ENCODE data around the gene SLC22A12. TPM values are rescaled to one million over a fixed set of nuclear protein-coding genes. Genes with fewer than 3 reads are reported as not detected.

The SLC22A12 gene
- under 1 TPM in 2 of 3 donors, not detected in 1; 0.02 to 0.09 TPM for polyA plus RNA-seq

DNA sequence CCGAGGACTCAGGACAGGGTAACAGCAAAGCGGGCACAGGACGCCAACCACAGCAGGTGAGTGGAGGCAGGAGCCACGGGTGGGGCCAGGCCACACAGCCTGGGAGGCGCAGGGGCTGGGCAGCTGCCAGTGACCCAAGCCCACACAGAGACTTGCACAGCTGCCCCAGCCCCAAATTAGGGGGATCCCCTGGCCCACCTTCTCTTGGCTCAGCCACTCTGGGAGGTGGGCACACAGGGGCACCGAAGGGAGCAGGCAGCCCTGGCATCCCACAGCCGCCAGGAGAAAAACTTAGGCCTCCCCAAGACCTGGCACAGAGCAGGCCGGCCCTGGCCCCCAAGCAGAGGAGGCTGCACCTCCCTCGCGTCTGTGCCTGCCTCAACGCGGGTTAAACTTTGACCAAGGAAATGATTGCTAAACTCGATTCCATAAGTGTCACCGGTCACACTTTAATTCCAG lies at the start of gene SLC22A12:
Gene SLC22A12 (plus strand): TSS at position 458 of the 459 bp plus-strand sequence. CDS start 337 bp downstream, outside the sequence.
- whole genome bisulfite sequencing, 3 donors: 63 to 73% (median 69%) methylated on average over 14 of the region's 14 CpGs
- no peak within 1 kb of the TSS for H3K27ac ChIP-seq (ENCODE audit: low read depth, low read length)

- WGBS, 3 donors: 83 to 88% (median 86%) methylated on average over 34 to 35 of the region's 35 CpGs
- no peak overlapping the region for H3K27ac ChIP-seq (ENCODE audit: low read depth, low read length)
These were observed 48.6 kb upstream of the SLC22A12 start for GRCh38 chr11:64542172-64543125.

DNA sequence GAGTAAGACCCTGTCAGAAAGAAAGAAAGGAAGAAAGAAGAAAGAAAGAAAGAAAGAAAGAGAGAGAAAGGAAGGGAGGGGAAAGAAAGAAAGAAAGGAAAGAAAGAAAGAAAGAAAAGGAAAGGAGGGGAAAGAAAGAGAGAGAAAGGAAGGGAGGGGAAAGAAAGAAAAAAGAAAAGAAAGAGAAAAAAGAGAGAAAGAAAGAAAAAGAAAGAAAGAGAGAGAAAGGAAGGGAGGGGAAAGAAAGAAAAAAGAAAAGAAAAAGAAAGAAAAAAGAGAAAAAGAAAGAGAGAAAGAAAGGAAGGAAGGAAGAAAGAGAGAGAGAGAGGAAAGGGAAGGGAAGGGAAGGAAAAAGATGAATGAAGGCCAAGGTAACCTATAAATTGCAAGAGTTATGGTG lies 47.2 kb upstream of the SLC22A12 start:
- H3K27ac ChIP-seq (ENCODE audit: low read depth, low read length): no peak overlapping the region

DNA sequence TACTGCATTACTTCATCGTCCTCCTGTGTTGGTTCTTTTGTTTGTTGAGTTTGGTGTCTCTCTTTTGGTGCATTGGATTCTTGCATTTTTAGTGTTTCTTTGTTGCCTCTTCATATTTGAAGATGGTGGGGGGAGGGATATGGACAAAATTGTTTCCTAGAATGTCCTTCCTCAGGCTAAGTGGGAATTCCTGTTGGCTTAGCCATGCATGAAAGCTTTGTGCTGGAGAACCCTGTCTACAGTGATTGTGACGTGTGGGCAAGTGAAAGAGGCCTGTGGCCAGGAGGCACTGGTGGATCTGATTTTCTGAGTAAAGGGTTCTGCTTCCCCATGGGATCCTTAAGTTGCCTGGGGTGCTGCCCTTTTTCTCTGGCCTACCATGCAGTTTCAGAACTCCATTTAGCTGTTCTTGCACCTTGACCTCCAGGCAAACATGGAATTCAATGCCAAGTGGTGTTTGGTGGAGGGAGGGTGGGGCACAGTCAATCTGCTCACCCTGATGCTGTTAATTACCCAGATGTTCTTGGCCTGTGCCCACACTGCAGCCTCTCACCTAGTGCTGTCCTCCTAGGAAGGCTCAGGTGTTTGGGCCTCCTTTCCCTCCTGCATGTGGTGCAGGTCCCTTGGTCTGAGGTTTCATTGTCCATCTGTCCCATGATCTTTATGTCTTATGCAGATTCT lies 46.3 kb upstream of the SLC22A12 start:
- H3K27ac ChIP-seq (ENCODE audit: low read depth, low read length): no peak overlapping the region
- 84 to 96% (median 86%) methylated on average over 2 of the region's 2 CpGs for WGBS, 3 donors

GRCh38 chr11:64545619-64546018 lies 45.4 kb upstream of the SLC22A12 start:
- 90 to 91% (median 91%) methylated on average over 15 of the region's 15 CpGs for WGBS, 3 donors
- H3K27ac ChIP-seq (ENCODE audit: low read depth, low read length): no peak overlapping the region

DNA sequence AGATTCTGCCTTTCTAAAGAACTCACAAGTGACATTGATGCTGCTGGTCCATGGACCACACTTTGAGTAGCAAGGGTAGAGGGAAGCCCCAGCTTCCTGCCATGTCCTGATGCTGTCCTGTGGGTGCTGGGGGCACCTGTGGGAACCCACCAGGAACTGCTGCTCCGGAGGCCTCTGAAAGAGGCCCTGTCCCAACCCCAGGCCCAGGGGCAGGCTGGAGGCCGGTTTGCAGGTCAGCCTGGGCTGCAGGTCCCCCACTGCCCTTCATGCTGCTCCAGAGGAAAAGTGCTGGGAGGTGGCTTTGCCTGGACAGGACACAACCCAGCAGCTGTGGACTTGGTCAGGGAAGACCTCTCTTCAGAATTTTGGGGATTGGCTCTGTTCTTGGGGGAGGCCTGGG lies 44.8 kb upstream of the SLC22A12 start:
- no peak overlapping the region for H3K27ac ChIP-seq (ENCODE audit: low read depth, low read length)
- 76 to 85% (median 80%) methylated on average over 2 of the region's 2 CpGs for WGBS, 3 donors

DNA sequence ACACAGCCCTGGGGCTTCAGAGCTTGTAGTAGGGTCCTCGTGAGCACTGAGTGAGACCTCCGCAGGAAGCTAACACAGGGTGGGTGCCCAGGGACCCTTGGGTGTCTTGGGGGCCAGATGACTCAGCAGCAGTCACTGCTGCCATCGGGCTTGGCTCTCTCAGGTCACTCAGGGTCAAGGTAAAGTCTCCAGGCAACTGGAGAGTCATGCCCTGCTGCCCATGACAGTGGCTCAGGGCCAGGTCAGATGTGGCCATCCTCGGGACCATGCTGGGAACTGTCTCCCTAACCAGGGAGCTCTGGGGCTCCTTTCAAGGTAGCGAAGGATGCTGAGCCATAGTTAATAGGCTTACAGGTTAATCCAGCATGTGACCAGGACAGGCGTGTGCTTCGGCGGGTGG lies 44.4 kb upstream of the SLC22A12 start:
- no peak overlapping the region for H3K27ac ChIP-seq (ENCODE audit: low read depth, low read length)
- WGBS, 3 donors: 87 to 88% (median 88%) methylated on average over 8 of the region's 8 CpGs

DNA sequence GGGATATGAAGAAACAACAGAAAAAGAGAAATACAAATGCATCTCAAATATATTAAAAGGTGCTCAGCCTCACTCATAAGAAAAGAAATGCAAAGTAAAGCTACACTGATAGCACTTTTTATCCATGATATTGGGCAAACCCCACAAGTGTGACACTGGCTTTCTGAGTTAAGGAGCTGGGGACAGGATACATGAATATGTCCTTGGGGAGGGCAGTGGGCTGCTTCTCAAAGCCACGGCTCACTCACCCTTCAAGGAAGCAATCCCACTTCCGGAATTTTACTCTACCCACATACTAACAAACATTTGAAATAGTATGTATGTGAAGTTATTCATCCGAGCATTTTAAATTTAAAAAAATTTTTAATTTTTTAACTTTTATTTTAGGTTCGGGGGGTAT lies 41.1 kb upstream of the SLC22A12 start:
- 75 to 86% (median 76%) methylated on average over 4 of the region's 4 CpGs for WGBS, 3 donors
- H3K27ac ChIP-seq (ENCODE audit: low read depth, low read length): no peak overlapping the region

DNA sequence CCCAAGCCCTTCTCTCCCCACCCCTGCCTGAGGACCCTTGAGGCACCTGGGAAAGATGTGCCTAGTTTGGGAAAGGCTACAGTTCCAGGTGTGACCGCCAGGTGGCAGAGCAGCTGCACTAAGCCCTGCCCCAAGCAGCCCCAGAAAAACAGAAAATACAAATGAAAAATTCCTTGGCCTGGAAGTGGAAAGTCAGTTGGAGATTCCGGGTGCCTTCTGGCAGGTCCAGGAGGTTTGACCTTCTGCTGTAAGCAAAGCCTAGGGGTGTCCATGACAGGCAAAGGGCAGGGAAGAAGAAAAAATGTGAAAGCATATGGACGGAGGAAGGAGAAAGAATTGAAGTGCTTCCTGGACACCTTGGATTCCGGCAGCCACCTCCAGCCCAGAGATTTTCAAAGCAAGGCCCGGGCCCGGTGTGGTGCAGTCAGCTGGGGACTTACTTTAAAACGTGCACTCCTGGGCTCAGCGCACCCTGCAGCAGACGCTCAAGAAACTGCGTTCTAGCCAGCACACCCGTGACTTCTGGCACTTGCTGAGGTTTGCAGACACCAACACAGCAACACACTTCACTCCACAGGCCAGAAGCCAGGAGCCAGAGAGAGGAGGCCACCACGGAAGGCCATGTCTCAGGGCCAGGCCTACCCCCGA lies 37.3 kb upstream of the SLC22A12 start:
- WGBS, 3 donors: 37 to 41% (median 38%) methylated on average over 13 of the region's 13 CpGs
- no peak overlapping the region for H3K27ac ChIP-seq (ENCODE audit: low read depth, low read length)

DNA sequence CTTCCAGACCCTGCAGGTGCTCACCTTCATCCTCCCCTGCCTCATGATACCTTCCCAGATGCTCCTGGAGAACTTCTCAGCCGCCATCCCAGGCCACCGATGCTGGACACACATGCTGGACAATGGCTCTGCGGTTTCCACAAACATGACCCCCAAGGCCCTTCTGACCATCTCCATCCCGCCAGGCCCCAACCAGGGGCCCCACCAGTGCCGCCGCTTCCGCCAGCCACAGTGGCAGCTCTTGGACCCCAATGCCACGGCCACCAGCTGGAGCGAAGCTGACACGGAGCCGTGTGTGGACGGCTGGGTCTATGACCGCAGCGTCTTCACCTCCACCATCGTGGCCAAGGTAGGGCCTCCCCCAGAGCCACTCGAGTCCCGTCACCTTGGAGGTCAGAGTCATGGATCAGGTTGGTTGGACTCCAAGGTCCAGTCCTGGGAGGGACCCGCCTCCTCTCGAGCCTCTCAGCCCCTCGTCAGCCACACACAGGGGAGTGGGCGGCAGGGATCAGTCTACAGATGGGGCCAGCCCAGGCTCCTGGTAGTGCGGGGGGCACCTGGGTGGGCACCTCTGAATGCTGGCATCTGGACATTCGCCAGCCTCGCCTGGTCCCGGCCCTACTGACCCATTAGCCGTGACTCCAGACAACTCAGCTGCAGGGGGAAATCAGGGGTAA lies 34.8 kb upstream of the SLC22A12 start:
- 90 to 94% (median 91%) methylated on average over 26 of the region's 26 CpGs for WGBS, 3 donors

GRCh38 chr11:64556721-64557250 lies 34.2 kb upstream of the SLC22A12 start:
- WGBS, 3 donors: 85 to 91% (median 88%) methylated on average over 12 of the region's 12 CpGs
- H3K27ac ChIP-seq (ENCODE audit: low read depth, low read length): no peak overlapping the region

More for the DNA sequence above, 34.8 kb upstream of the SLC22A12 start:
- H3K27ac ChIP-seq (ENCODE audit: low read depth, low read length): no peak overlapping the region

- WGBS, 3 donors: 83 to 91% (median 83%) methylated on average over 14 of the region's 14 CpGs
- no peak overlapping the region for H3K27ac ChIP-seq (ENCODE audit: low read depth, low read length)
These were observed 32.8 kb upstream of the SLC22A12 start for GRCh38 chr11:64558065-64558745.

DNA sequence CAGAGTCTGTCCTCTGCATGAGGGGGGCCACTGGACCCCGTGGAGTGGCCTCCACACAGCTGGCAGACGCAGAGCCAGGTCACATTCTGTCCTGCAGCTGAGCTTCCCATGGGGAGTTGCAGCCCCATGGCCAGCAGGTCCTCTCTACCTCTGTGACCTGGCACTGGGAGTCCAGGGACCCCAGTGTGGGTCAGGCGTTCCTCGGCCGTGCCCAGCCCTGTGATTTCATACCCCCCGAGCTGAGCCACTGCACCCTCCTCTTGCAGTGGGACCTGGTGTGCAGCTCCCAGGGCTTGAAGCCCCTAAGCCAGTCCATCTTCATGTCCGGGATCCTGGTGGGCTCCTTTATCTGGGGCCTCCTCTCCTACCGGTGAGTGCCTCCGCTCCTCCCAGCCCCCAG lies 32.2 kb upstream of the SLC22A12 start:
- H3K27ac ChIP-seq (ENCODE audit: low read depth, low read length): no peak overlapping the region
- WGBS, 3 donors: 88 to 93% (median 88%) methylated on average over 9 of the region's 9 CpGs

- no peak overlapping the region for H3K27ac ChIP-seq (ENCODE audit: low read depth, low read length)
These were observed 31.5 kb upstream of the SLC22A12 start for GRCh38 chr11:64559351-64560138.

GRCh38 chr11:64560139-64560771 lies 30.8 kb upstream of the SLC22A12 start:
- H3K27ac ChIP-seq (ENCODE audit: low read depth, low read length): no peak overlapping the region
- WGBS, 3 donors: 74 to 83% (median 78%) methylated on average over 15 of the region's 15 CpGs

More at GRCh38 chr11:64559351-64560138, 31.5 kb upstream of the SLC22A12 start:
- WGBS, 3 donors: 74 to 84% (median 84%) methylated on average over 17 to 19 of the region's 19 CpGs

DNA sequence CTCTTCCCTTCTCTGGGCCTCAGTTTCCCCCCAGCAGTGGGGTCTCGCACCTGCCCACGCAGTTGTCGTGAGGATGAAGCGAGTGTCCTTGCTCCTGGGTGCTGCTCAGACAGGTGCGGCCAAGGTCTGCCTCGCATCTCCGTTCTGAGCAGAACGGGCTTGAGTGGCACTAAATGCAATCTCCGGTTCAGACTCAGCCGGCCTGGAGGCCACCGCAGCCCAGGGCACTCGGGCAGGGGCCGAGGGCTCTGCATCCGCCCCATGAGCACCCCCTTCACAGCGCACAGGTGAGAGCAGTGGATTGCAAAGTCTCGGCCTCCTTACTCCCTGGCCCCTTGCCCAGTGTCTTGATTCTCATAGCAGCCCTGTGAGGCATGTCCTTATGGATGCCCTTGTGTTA lies 30.1 kb upstream of the SLC22A12 start:
- 86 to 91% (median 91%) methylated on average over 16 of the region's 16 CpGs for WGBS, 3 donors
- no peak overlapping the region for H3K27ac ChIP-seq (ENCODE audit: low read depth, low read length)
